LHCN-M2 (cell line): ENCODE results near the gene MGAT4B. TPM values are rescaled to one million over a fixed set of nuclear protein-coding genes. Genes with fewer than 3 reads are reported as not detected.

Experiments used
- DNase-seq: peaks from one replicate; pipeline ENCODE4 v3.0.0-alpha.2; 2012; ENCODE audit warnings: low read depth
- total RNA-seq: library from RNA; depleted of rRNA; stranded (reverse); fragments of >200 nt; gene quantifications from 2 replicates; pipeline ENCODE4 v1.2.3, GENCODE V29; 2014

Gene MGAT4B
- total RNA-seq, 1 experiment from 2014 or later = 157 TPM

DNA sequence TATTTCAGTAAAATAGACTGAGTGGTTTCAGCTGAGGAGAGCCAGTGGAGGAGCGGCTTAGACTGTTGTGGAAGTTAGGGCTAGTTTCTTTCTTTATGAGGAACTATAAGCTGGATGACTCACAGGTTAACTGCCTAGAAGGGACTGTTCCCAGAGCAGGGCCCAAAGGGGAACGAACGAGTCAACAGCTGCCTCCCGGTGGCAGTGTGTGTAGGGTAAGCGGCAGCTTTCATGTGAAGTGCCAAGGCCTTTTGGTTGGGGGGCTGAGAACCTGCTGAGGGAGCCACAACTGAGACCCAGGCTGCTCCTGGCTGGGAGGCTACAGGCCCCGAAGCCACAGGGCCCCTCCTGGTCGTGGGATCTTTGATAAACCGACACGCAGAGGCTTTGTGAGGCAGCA lies 21.0 kb upstream of the MGAT4B start:
- DNase-seq = peak; percentile 80

DNA sequence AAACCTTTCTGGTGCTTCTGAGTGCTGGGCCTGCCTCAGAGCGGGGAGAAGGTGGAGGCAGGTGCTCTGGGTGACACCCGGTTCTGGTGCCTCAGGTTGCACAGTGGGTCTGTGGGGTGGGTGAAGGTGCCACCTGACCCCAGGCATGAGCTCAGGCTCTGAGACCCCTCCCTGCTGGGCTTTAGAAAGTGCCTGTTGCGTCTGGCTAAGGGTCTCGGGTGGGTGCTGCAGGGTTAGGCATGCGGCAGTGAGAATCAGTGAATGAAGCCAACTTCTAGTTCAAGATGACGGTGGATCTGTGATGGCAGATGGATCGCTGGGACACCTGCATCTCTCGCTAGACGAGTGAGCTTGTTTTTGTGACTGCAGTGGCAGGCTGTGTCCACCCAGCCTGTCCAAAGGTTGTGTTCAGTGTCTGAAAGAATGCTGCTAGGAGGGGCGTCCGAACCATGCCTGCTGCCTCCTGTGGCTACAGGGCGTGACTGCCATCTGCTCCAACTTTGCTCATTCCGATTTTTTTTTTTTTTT lies 19.1 kb upstream of the MGAT4B start:
- no peak for DNase-seq

DNA sequence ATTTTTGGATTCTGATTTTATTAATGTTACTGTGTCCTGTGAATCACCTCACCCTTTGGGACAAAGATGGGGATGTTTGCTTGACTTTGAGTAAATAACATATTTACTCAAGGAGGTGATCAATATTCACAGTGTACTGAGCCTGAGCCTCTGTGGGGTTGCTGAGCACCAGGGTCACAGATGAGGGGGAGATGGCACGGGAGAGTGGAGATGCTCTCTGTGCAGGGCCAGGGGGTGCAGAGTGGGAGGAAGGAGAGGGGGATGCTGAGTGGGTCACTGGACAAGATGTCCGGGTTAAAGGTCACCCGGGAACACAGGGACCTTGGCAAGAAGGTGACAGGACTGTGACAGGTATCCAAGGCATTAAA lies 18.1 kb upstream of the MGAT4B start:
- no peak for DNase-seq

DNA sequence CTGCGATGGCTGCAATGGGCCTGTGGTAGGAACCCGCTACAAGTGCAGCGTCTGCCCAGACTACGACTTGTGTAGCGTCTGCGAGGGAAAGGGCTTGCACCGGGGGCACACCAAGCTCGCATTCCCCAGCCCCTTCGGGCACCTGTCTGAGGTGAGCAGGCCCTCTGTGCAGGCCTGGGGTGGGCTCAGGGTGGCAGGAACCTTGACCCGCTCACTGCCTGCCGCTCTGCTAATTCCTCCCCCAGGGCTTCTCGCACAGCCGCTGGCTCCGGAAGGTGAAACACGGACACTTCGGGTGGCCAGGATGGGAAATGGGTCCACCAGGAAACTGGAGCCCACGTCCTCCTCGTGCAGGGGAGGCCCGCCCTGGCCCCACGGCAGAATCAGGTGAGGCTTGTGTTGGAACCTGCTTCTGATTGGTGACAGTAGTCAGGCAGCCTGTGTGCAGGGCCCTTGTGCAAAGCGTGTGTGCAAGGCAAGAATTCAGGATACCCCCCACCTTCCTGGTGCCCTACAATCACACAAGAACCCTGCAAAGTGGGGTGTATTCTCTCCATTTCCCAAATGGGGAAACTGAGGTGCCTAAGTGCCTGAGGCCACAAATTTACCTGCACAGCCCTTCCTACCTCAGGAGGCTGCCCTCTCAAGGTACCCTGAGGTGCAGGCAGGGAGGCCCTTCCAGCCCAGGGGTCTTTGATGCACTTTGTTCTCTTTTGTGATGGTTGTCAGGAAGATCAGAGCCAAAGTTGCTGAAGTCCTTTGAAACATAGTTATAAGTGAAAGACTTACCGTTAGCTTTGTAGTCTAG lies 17.5 kb upstream of the MGAT4B start:
- DNase-seq = no peak

DNA sequence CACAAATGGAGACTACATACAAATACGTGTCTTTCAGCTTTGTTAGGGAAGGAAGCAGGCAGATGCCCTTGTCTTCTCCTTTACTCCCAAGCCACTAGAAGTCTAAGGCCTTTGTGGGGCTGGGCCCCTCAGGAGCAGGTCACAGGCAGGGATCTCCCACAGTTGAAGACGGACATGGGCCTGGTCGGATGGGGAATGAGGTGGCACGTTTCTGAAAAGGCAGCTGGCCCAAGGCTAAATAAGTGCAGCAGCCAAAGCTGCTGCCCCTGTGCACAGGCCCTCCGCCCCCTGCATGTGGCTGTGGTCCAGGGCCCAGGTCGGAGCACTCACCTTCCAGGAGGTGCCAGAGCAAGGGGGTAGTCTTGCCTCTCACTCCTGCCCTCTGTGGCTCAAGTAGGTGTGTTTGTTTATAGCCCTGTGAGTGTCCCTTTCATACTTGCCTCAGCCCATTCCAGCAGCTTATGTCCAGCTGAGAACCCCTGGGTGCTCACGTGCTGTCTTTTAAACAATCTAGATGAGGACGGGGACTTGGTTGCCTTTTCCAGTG lies 15.9 kb upstream of the MGAT4B start:
- no peak for DNase-seq

GRCh38 chr5:179822059-179822432 lies 15.4 kb upstream of the MGAT4B start:
- no peak for DNase-seq

- peak; percentile 91 for DNase-seq
Observed at GRCh38 chr5:179821298-179822058, 14.8 kb upstream of the MGAT4B start.

GRCh38 chr5:179820483-179821297 lies 14.0 kb upstream of the MGAT4B start, which contains the start of gene SQSTM1:
SQSTM1 (plus strand) TSS chr5:179820905; CDS start chr5:179820937, 32 bp downstream.
- peak; percentile 70 for DNase-seq

DNA sequence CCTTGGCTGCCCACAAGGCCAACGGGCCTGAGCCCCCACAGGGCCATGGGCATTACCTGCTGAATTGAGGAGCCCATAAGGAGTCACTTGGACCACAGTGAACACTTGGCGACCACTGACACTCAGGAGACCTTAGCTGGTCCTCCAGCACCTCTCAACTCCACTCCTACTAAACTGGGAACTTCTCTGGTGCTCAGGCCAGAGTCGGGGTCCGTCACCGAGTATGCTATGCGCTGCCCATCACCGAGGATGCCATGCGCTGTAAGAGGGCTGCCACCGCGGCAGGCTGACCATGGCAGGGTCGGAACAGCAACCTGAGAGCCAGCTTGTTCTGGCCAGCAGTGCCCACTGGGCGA lies 13.4 kb upstream of the MGAT4B start:
- DNase-seq = no peak

GRCh38 chr5:179819296-179820126 lies 12.8 kb upstream of the MGAT4B start:
- peak; percentile 80 for DNase-seq

- DNase-seq = peak; percentile 90
Observed at GRCh38 chr5:179818746-179819295, 12.2 kb upstream of the MGAT4B start.

- DNase-seq = no peak
Observed at GRCh38 chr5:179817890-179818745, 11.5 kb upstream of the MGAT4B start.

DNA sequence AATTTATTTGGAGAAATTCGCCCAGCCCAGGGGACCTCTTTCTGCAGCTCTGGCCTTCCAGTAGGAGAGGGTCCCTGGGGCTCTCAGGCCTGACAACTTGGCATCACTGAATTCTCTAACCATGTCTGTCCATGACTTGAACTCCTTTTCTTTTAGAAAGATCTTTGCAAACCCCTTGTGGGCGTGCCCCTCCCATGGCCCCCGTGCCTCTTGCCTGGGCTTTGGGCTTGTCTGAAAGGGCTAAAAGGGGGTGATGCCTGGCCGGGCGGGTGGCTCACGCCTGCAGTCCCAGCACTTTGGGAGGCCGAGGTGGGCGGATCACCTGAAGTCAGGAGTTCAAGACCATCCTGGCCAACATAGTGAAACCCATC lies 10.8 kb upstream of the MGAT4B start:
- DNase-seq = no peak

- no peak for DNase-seq
Observed at GRCh38 chr5:179816796-179817469, 10.3 kb upstream of the MGAT4B start.

DNA sequence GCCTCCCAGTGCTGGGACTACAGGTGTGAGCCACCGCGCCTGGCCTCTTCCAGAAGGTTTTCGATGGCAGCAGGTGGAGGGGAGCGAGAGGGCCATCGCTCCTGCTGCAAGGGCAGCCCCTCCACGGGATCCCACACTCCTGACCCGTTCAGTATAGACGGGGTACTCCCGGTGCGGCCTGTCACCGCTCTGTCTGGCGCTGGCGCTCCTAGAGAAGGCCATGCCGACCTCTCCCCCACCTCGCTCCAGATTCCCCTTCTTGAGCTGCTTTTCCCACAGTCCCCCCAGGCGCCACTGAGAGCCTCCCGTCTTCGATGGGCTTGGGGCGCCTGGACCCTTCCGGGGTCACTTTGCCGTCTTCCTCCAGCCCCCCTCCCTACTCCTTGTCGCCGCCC lies 9.7 kb upstream of the MGAT4B start:
- DNase-seq = no peak

GRCh38 chr5:179815491-179816249 lies 9.0 kb upstream of the MGAT4B start:
- DNase-seq = no peak

GRCh38 chr5:179814090-179814489 lies 7.4 kb upstream of the MGAT4B start:
- no peak for DNase-seq

DNA sequence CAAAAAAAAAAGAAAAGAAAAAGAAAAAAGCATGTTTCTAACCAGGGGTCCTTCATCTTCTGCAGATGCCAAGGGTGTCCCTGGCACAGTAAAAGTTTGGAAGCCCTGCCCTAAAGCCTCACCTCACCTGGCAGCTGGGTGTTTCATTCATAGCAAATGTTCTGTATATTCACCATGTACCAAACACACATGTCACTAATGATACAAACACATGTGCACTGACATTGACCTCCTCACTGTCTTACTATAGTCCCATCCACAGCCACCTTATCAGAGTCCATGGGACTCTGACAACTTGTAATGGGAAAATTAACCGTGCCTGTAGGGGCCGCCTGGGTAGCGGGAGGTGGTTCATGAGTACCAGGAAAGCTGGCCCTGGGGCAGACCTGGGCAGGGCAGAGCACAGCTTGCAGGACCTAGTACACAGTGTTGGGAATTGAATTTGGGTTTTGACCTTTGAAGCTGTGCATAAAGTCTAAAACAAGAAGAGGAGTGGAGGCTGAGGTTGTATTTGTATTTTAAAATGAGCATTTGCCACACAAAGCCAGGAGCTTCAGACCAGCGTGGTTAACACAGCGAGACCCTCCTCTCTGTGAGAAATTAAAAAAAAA lies 6.4 kb upstream of the MGAT4B start:
- no peak for DNase-seq
